A549 (cell line): Measurements from ENCODE around the gene LGR6. TPM values are rescaled to one million over a fixed set of nuclear protein-coding genes. Genes with fewer than 3 reads are reported as not detected.

Experiments
- ATAC-seq, 2 experiments: fragments of 200-7000 bp in 1 of 2; fragments of >200 bp in 1 of 2; cut with Nextera tagmentation in 1 of 2; cut with Tn5 transposase in 1 of 2; 3 replicates each; pipeline versions ENCODE4 v1.8.0 to v1.9.1; 2018 to 2020; ENCODE audit warnings: mild to moderate bottlenecking in 1 of 2, moderate library complexity in 1 of 2
- CTCF ChIA-PET: fragments of 300-600 bp; sonication (Branson Sonifier 250); formaldehyde crosslinking; extraction: SDS; loops from one replicate; lab custom pipeline; 2021; ENCODE audit warnings: antibody characterized with exemption, inconsistent platforms; lab: Yijun Ruan, JAX
- POLR2A ChIA-PET: fragments of 350-600 bp; formaldehyde crosslinking; extraction: SDS; loops from one replicate; lab custom pipeline; 2021; ENCODE audit warnings: antibody characterized with exemption, inconsistent platforms; lab: Yijun Ruan, JAX
- DNase-seq, 2 experiments: peaks; one replicate each; pipeline versions ENCODE4 v3.0.0 to v3.0.0-alpha.2; 2011 to 2016; ENCODE audit warnings: low read depth in 1 of 2, low spot score in 1 of 2
- FAIRE-seq: peaks from 2 replicates; lab custom pipeline; 2011; peaks lifted over from hg19 to GRCh38; lab: Jason Lieb, UNC
- H3K27ac ChIP-seq, 2 experiments: fragments of >200 bp; sonication (Bioruptor Twin); formaldehyde crosslinking; 3 replicates each; pipeline ENCODE4 v1.5.1; 2016 to 2017
- H3K4me1 ChIP-seq: fragments of >200 bp; sonication (Bioruptor Twin); formaldehyde crosslinking; 3 replicates; pipeline ENCODE4 v1.6.1; 2016
- H3K4me2 ChIP-seq: fragments of >200 bp; sonication (Bioruptor Twin); formaldehyde crosslinking; 3 replicates; pipeline ENCODE4 v1.6.1; 2016
- H3K4me3 ChIP-seq: fragments of >200 bp; sonication (Bioruptor Twin); formaldehyde crosslinking; 3 replicates; pipeline ENCODE4 v1.5.1; 2016
- H3K9me3 ChIP-seq: fragments of >200 bp; sonication (Bioruptor Twin); formaldehyde crosslinking; 3 replicates; pipeline ENCODE4 v1.6.1; 2016
- CHD2 ChIP-seq: fragments of 150-350 bp; IDR thresholded peaks from 2 replicates; pipeline ENCODE4 v1.6.1; 2014; ENCODE audit warnings: low read length; ENCODE audit not compliant: partially characterized antibody
- E2F6 ChIP-seq: IDR thresholded peaks from 2 replicates; pipeline ENCODE4 v1.6.1; 2012; ENCODE audit warnings: low read depth, borderline replicate concordance
- EP300 ChIP-seq, 2 experiments: fragments of >200 bp; sonication (Bioruptor Twin); formaldehyde crosslinking; IDR thresholded peaks; 2 replicates in 1 of 2; 3 replicates in 1 of 2; pipeline ENCODE4 v1.6.1; 2016 to 2017
- ESRRA ChIP-seq: fragments of 150-350 bp; IDR thresholded peaks from 2 replicates; pipeline ENCODE4 v1.6.1; 2014; ENCODE audit warnings: mild to moderate bottlenecking, low read length, borderline replicate concordance
- GATA3 ChIP-seq: IDR thresholded peaks from 2 replicates; pipeline ENCODE4 v1.6.1; 2012; ENCODE audit warnings: borderline replicate concordance
- HDAC2 ChIP-seq: fragments of 200-600 bp; sonication (generic); IDR thresholded peaks from 2 replicates; pipeline ENCODE4 v1.6.1; 2016
- HMGXB4 ChIP-seq: fragments of 250-450 bp; sonication (Bioruptor Pico); IDR thresholded peaks from 2 replicates; pipeline ENCODE4 v1.5.0; 2021; ENCODE audit warnings: mild to moderate bottlenecking, moderate library complexity, borderline replicate concordance
- HOXB13 ChIP-seq: fragments of 250-450 bp; sonication (Bioruptor Pico); IDR thresholded peaks from 2 replicates; pipeline ENCODE4 v1.5.0; 2020; ENCODE audit warnings: low read depth, mild to moderate bottlenecking, moderate library complexity
- MAZ ChIP-seq: fragments of 150-350 bp; IDR thresholded peaks from 2 replicates; pipeline ENCODE4 v1.6.1; 2014; ENCODE audit warnings: antibody characterized with exemption, low read depth, low read length, borderline replicate concordance
- PHF8 ChIP-seq: fragments of 200-600 bp; sonication (generic); IDR thresholded peaks from 2 replicates; pipeline ENCODE4 v1.6.1; 2016; ENCODE audit warnings: low read depth, mild to moderate bottlenecking, antibody characterized with exemption, moderate library complexity, borderline replicate concordance
- POLR2AphosphoS2 ChIP-seq: conservative IDR thresholded peaks from 2 replicates; pipeline ENCODE4 v1.6.1; 2012; ENCODE audit warnings: low read length, improper control_type of control experiment, inconsistent platforms
- RARB ChIP-seq: fragments of 250-450 bp; sonication (Bioruptor Pico); IDR thresholded peaks from 2 replicates; pipeline ENCODE4 v1.8.0; 2021; ENCODE audit warnings: mild to moderate bottlenecking, moderate library complexity
- REST ChIP-seq: fragments of 200-600 bp; sonication (generic); IDR thresholded peaks from 2 replicates; pipeline ENCODE4 v1.6.1; 2016; ENCODE audit warnings: antibody characterized with exemption, mild to moderate bottlenecking, moderate library complexity
- USF2 ChIP-seq: fragments of 450-650 bp; IDR thresholded peaks from 2 replicates; pipeline ENCODE4 v1.6.1; 2014; ENCODE audit warnings: antibody characterized with exemption
- WGBS: methylation state at CpG from one replicate; pipeline ENCODE4 v1.1.6; 2017; ENCODE audit errors: missing lambda C conversion rate; 5-methylcytosine and 5-hydroxymethylcytosine counted together
- polyA plus RNA-seq, 4 experiments: library from polyadenylated mRNA; depleted of rRNA in 3 of 4; stranded (reverse); fragments of >200 nt; fragmentation: RNase III in 1 of 4; extraction: RNeasy Plus Mini Kit Qiagen cat#74134 plus additional on column Dnase treatment in 1 of 4; gene quantifications; 2 replicates in 3 of 4; 3 replicates in 1 of 4; pipeline ENCODE4 v1.2.3, GENCODE V29; 2011 to 2017

The LGR6 gene
- polyA plus RNA-seq, 2 of the 4 experiments (the other 2 are of a cell fraction), result 0.84 to 1.1 TPM

- no peak for TF ChIP-seq REST
- no peak for TF ChIP-seq CHD2
- TF ChIP-seq GATA3, result no peak
- TF ChIP-seq USF2, result no peak
These were observed 116.6 kb downstream of the LGR6 start (continued) for GRCh38 chr1:202310071-202310725.

- FAIRE-seq, result no peak
These were observed 117.1 kb downstream of the LGR6 start for GRCh38 chr1:202310746-202311145.

More at GRCh38 chr1:202310746-202311145, 117.1 kb downstream of the LGR6 start:
- TF ChIP-seq ESRRA, result no peak
- no peak for TF ChIP-seq HMGXB4 (CRISPR knock-in tag)
- TF ChIP-seq E2F6, result no peak
- TF ChIP-seq PHF8, result no peak
- TF ChIP-seq CHD2, result no peak
- TF ChIP-seq RARB, result no peak
- TF ChIP-seq HDAC2, result no peak
- no peak for TF ChIP-seq MAZ
- TF ChIP-seq HOXB13, result no peak
- TF ChIP-seq EP300 (IDR thresholded peaks at IDR 0.05), result no peak
- no peak for TF ChIP-seq USF2
- TF ChIP-seq POLR2AphosphoS2, result no peak
- DNase-seq, result no peak
- Histone ChIP-seq H3K4me1 (peaks cover 5% of the 10 kb centered on the region; the same call in 1 of the 3 replicates), H3K4me2 (no peak overlapping the region), H3K9me3 (no peaks in the 10 kb centered on the region), H3K4me3 (no peak overlapping the region), H3K27ac (no peak overlapping the region)
- ChIA-PET CTCF (interaction anchor here (1.1 to 9.7 kb wide), 2 partner anchors 35 to 117 kb away, joined by 3 to 77 read pairs; partner anchors contain the start of gene LGR6), POLR2A (no interaction called here)
- no peak for ATAC-seq
- WGBS, result 85% methylated on average over 3 of the region's 3 CpGs
